Calu3 (cell line): ENCODE data around the gene ARHGEF28. TPM values are rescaled to one million over a fixed set of nuclear protein-coding genes. Genes with fewer than 3 reads are reported as not detected.

Source experiments
- BruUV-seq: library from RNA; stranded (reverse); fragments of 400-500 nt; replicated peaks from 2 replicates; lab custom pipeline; 2021; lab: Mats Ljungman, UMichigan
- CTCF ChIA-PET: fragments of 300-600 bp; sonication (Branson Sonifier 250); formaldehyde crosslinking; loops from one replicate; lab custom pipeline; 2022; ENCODE audit warnings: antibody characterized with exemption; lab: Charles Lee
- DNase-seq: peaks from one replicate; pipeline ENCODE4 v3.0.0; 2022
- H3K27ac Mint-ChIP-seq: one replicate; pipeline ENCODE4 v1.8.0; 2022; ENCODE audit warnings: mixed read lengths; ENCODE audit not compliant: unreplicated experiment
- H3K27me3 Mint-ChIP-seq: one replicate; pipeline ENCODE4 v1.8.0; 2022; ENCODE audit warnings: mixed read lengths; ENCODE audit not compliant: unreplicated experiment
- H3K36me3 Mint-ChIP-seq: one replicate; pipeline ENCODE4 v1.8.0; 2022; ENCODE audit warnings: mild to moderate bottlenecking, moderate library complexity, mixed read lengths; ENCODE audit not compliant: insufficient read depth, unreplicated experiment
- H3K4me1 Mint-ChIP-seq: one replicate; pipeline ENCODE4 v1.8.0; 2022; ENCODE audit warnings: mild to moderate bottlenecking, low read depth, mixed read lengths; ENCODE audit not compliant: unreplicated experiment
- H3K4me3 Mint-ChIP-seq: one replicate; pipeline ENCODE4 v1.8.0; 2022; ENCODE audit warnings: mild to moderate bottlenecking, low read depth, moderate library complexity, mixed read lengths; ENCODE audit not compliant: unreplicated experiment
- H3K9me3 Mint-ChIP-seq: one replicate; pipeline ENCODE4 v1.8.0; 2022; ENCODE audit warnings: low read depth, mixed read lengths; ENCODE audit not compliant: unreplicated experiment
- CTCF ChIP-seq: fragments of 200-600 bp; IDR thresholded peaks from one replicate; pipeline ENCODE4 v1.8.0; 2022; ENCODE audit warnings: antibody characterized with exemption; ENCODE audit not compliant: unreplicated experiment
- intact Hi-C: fragments of 100-400 bp; cut with micrococcal nuclease; formaldehyde crosslinking; loops from one replicate; pipeline ENCODE4 v1.10.0; 2022; ENCODE audit not compliant: unreplicated experiment
- total RNA-seq: library from RNA; stranded (reverse); gene quantifications from 2 replicates; pipeline ENCODE4 v1.2.3, GENCODE V29; 2022

ARHGEF28 gene
- total RNA-seq, 1 experiment from 2014 or later, result 92.0 TPM

GRCh38 chr5:73751254-73751914 is 125.4 kb downstream of the ARHGEF28 start:
- DNase-seq, result no peak
- BruUV-seq, result no TSS peak
- TF ChIP-seq CTCF, result no peak
- intact Hi-C loops, result no loop called here
- Mint-ChIP-seq H3K27me3 (no peaks in the 10 kb centered on the region), H3K36me3 (no peaks in the 10 kb centered on the region), H3K9me3 (no peaks in the 10 kb centered on the region), H3K27ac (no peak overlapping the region), H3K4me3 (no peak overlapping the region), H3K4me1 (peaks cover 52% of the 10 kb centered on the region)
- CTCF ChIA-PET, result interaction anchor here (0.9 to 1.0 kb wide), 2 partner anchors 9 to 13 kb away, joined by 3 to 4 read pairs; no protein-coding TSS in a partner anchor

- Mint-ChIP-seq H3K27me3 (no peaks in the 10 kb centered on the region), H3K4me3 (no peak overlapping the region), H3K36me3 (no peaks in the 10 kb centered on the region), H3K9me3 (no peaks in the 10 kb centered on the region), H3K4me1 (peaks cover 24% of the 10 kb centered on the region), H3K27ac (no peak overlapping the region)
- DNase-seq, result no peak
- no peak for TF ChIP-seq CTCF
- BruUV-seq, result no TSS peak
- CTCF ChIA-PET, result no interaction called here
- intact Hi-C loops, result no loop called here
Observed at GRCh38 chr5:73754254-73754653, 128.3 kb downstream of the ARHGEF28 start.

- no TSS peak for BruUV-seq
- no peak for DNase-seq
- Mint-ChIP-seq H3K27ac (no peak overlapping the region), H3K27me3 (no peaks in the 10 kb centered on the region), H3K36me3 (no peaks in the 10 kb centered on the region), H3K4me1 (peaks cover under 1% of the 10 kb centered on the region), H3K4me3 (no peak overlapping the region), H3K9me3 (no peaks in the 10 kb centered on the region)
- TF ChIP-seq CTCF, result no peak
- CTCF ChIA-PET, result no interaction called here
- intact Hi-C loops, result no loop called here
Observed at GRCh38 chr5:73757416-73757815, 131.4 kb downstream of the ARHGEF28 start.

GRCh38 chr5:73759771-73760170 is 133.8 kb downstream of the ARHGEF28 start:
- no peaks in the 10 kb centered on the region for H3K9me3 Mint-ChIP-seq
- CTCF ChIA-PET, result interaction anchor here (0.9 to 1.0 kb wide), 2 partner anchors 8 to 13 kb away, joined by 3 read pairs; no protein-coding TSS in a partner anchor
- no peak overlapping the region for H3K4me3 Mint-ChIP-seq
- H3K27me3 Mint-ChIP-seq, result no peaks in the 10 kb centered on the region
- H3K4me1 Mint-ChIP-seq, result peaks cover 19% of the 10 kb centered on the region
- intact Hi-C loops, result no loop called here
- H3K27ac Mint-ChIP-seq, result no peak overlapping the region
- no TSS peak for BruUV-seq
- no peaks in the 10 kb centered on the region for H3K36me3 Mint-ChIP-seq
- no peak for TF ChIP-seq CTCF
- DNase-seq, result no peak
